Ovary (tissue), 3 donors: Measurements from ENCODE around the gene GRK7.

ENCODE experiments used
- CTCF ChIP-seq, 3 donors: fragments of 450-650 bp in 2 of 3; fragments of 200-600 bp in 1 of 3; IDR thresholded peaks; one replicate each; pipeline versions ENCODE4 v1.5.1 to v1.8.0; 2016 to 2022; ENCODE audit warnings: antibody characterized with exemption in 3 of 3, mild to moderate bottlenecking in 1 of 3
- EP300 ChIP-seq: sonication (generic); formaldehyde crosslinking; IDR thresholded peaks from one replicate; pipeline ENCODE4 v1.6.1; 2017; ENCODE audit warnings: antibody characterized with exemption
- POLR2A ChIP-seq: fragments of 450-650 bp; IDR thresholded peaks from one replicate; pipeline ENCODE4 v1.6.1; 2017; ENCODE audit warnings: antibody characterized with exemption, mild to moderate bottlenecking, moderate library complexity
- donor health status: DM: no; HTN: no; CAD: no.

- TF ChIP-seq POLR2A (no peak), CTCF (IDR thresholded peaks at IDR 0.05) (no peak), EP300 (no peak)
Measured at GRCh38 chr3:141812586-141812985, 49.4 kb downstream of the GRK7 start.
